Erythroblast (primary cell): ENCODE measurements around the gene NSUN2.

Source experiments
- GATA1 ChIP-seq: IDR thresholded peaks from 2 replicates; pipeline ENCODE4 v1.6.1; 2011; ENCODE audit warnings: low read depth, mild to moderate bottlenecking, control low read depth, low read length, moderate library complexity
- POLR2A ChIP-seq: IDR thresholded peaks from 2 replicates; pipeline ENCODE4 v1.6.1; 2011; ENCODE audit warnings: mild to moderate bottlenecking, low read length

GRCh38 chr5:6601816-6602215 lies 31.0 kb downstream of the NSUN2 start:
- TF ChIP-seq POLR2A, result no peak
- no peak for TF ChIP-seq GATA1
